ENCODE measurements around the gene NUAK2.

GRCh38 chr1:205325334-205325884 is 3.9 kb upstream of the NUAK2 start:
- TF ChIP-seq CTCF (conservative IDR thresholded peaks at IDR 0.05) (peak; percentile 81), ZFX (IDR thresholded peaks at IDR 0.05) (no peak)
